Measurements from ENCODE around the gene MAP4K4. TPM values are rescaled to one million over a fixed set of nuclear protein-coding genes. Genes with fewer than 3 reads are reported as not detected.

The MAP4K4 gene
- total and polyA plus RNA-seq, 2 of the 13 experiments (the other 11 are each of a cell fraction or from before 2014, with no cell fraction given), result 105 to 264 TPM

GRCh38 chr2:101763496-101764333, 66.2 kb downstream of the MAP4K4 start (continued):
- TF ChIP-seq ARHGAP35 (CRISPR knock-in tag; IDR thresholded peaks at IDR 0.05; ENCODE audit: borderline replicate concordance), result no peak
- no peak for TF ChIP-seq GABPA (IDR thresholded peaks at IDR 0.05; ENCODE audit: low read depth, low read length)
- TF ChIP-seq GABPA (CRISPR knock-in tag; IDR thresholded peaks at IDR 0.05; ENCODE audit: low read depth), result no peak
- peak; percentile 67; the same call in 1 of the 2 replicates for TF ChIP-seq HNF4G (IDR thresholded peaks at IDR 0.05; ENCODE audit: borderline replicate concordance, low read depth, low read length)
- TF ChIP-seq HNF4G (CRISPR knock-in tag; IDR thresholded peaks at IDR 0.05; ENCODE audit: borderline replicate concordance, low read depth), result peak; percentile 53; the same call in 1 of the 2 replicates
- no peak for TF ChIP-seq ZFYVE20 (CRISPR knock-in tag; IDR thresholded peaks at IDR 0.05; ENCODE audit: borderline replicate concordance, low read depth)
- peak; percentile 92 for TF ChIP-seq TBX2 (CRISPR knock-in tag; IDR thresholded peaks at IDR 0.05; ENCODE audit: borderline replicate concordance)
- no peak for TF ChIP-seq NAIF1 (CRISPR knock-in tag; IDR thresholded peaks at IDR 0.05; ENCODE audit: borderline replicate concordance)
- TF ChIP-seq TBX3 (IDR thresholded peaks at IDR 0.05; ENCODE audit: borderline replicate concordance), result peak; percentile 80; the same call in 1 of the 2 replicates
- peak; percentile 90 for TF ChIP-seq AHDC1 (CRISPR knock-in tag; IDR thresholded peaks at IDR 0.05; ENCODE audit: borderline replicate concordance)
- no peak for TF ChIP-seq ZBTB39 (CRISPR knock-in tag; IDR thresholded peaks at IDR 0.05)
- TF ChIP-seq PAXIP1 (CRISPR knock-in tag; conservative IDR thresholded peaks at IDR 0.05), result peak; percentile 82
- TF ChIP-seq ZNF644 (CRISPR knock-in tag; IDR thresholded peaks at IDR 0.05; ENCODE audit: low read depth), result no peak
